Thyroid gland (tissue), 4 donors: ENCODE data around the gene IQSEC1.

Source experiments
- CTCF ChIP-seq, 6 experiments: fragments of 200-600 bp in 3 of 6; fragments of 450-650 bp in 3 of 6; sonication (generic) in 3 of 6; IDR thresholded peaks; one replicate each; pipeline ENCODE4 v1.5.1; 2016 to 2019; ENCODE audit warnings: antibody characterized with exemption in 6 of 6, mild to moderate bottlenecking in 2 of 6, inconsistent platforms in 1 of 6, moderate library complexity in 1 of 6
- POLR2A ChIP-seq, 2 donors: fragments of 450-650 bp; IDR thresholded peaks; one replicate each; pipeline ENCODE4 v1.6.1; 2017; ENCODE audit warnings: antibody characterized with exemption in 2 of 2, mild to moderate bottlenecking in 2 of 2, moderate library complexity in 1 of 2

- no peak for TF ChIP-seq POLR2A (IDR thresholded peaks at IDR 0.05)
- no peak for TF ChIP-seq CTCF (IDR thresholded peaks at IDR 0.05)
Observed at GRCh38 chr3:12886106-12886679, 187.0 kb downstream of the IQSEC1 start.
